Measurements from ENCODE around the gene GDF11. TPM values are rescaled to one million over a fixed set of nuclear protein-coding genes. Genes with fewer than 3 reads are reported as not detected.

Gene GDF11
- total RNA-seq, 1 experiment from 2014 or later: 6.7 TPM

DNA sequence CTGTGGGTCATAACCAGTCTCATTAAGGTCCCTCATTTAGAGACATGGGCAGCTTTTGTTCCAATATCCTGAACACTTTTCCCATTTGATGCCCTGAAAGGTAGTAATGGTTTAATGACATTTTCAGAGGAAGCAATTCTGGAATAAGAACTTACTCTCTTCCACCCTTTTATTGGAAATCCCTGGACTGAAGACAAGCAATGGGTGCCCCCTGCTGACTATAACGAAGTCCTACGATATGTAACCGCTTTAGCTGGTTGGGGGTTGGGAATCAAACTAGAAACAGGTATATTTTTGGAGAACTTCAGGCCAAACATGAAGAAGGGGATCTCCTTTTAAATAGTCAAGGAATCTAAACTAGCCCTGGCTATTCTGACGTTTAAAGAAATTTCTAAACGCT lies 54.1 kb downstream of the GDF11 start:
- no peak overlapping the region for H3K4me3 Mint-ChIP-seq (ENCODE audit: low read depth, unreplicated experiment)
- H3K27me3 Mint-ChIP-seq (ENCODE audit: unreplicated experiment): no peaks in the 10 kb centered on the region
- intact Hi-C loops (cut with micrococcal nuclease; ENCODE audit: unreplicated experiment): loop anchor here (5.0 kb wide), 1 partner anchor 60 kb away; no protein-coding TSS in a partner anchor
- peak; percentile 22 for TF ChIP-seq CTCF (IDR thresholded peaks at IDR 0.05; ENCODE audit: unreplicated experiment)
- peaks cover 49% of the 10 kb centered on the region for H3K36me3 Mint-ChIP-seq (ENCODE audit: insufficient read depth, unreplicated experiment)
- H3K4me1 Mint-ChIP-seq (ENCODE audit: low read depth, unreplicated experiment): peaks cover 10% of the 10 kb centered on the region
- H3K9me3 Mint-ChIP-seq (ENCODE audit: low read depth, unreplicated experiment): no peaks in the 10 kb centered on the region
- BruUV-seq (replicated peaks): no TSS peak
- CTCF ChIA-PET: interaction anchor here (2.1 kb wide), 1 partner anchor 59 kb away, joined by 7 read pairs; no protein-coding TSS in a partner anchor
- no peak overlapping the region for H3K27ac Mint-ChIP-seq (ENCODE audit: unreplicated experiment)
- DNase-seq: no peak

DNA sequence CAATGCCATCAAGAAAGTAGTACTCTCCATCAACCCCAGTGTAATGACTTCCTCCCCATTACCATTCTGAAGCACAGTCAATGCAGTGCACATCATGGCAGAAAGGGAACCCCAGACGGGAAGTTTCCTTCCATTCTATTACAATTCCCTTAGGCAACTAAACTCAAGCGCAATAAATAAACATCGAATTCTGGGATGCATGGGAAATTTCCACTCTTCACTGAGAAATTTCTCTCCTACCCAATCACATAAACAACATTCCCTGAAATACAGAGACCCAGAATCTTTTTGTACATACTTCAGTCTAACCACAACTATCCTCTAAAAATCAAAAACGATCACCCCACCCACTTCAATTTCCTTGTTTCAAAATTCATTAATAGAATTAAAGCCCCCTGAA lies 54.6 kb downstream of the GDF11 start:
- DNase-seq: no peak
- CTCF ChIA-PET: interaction anchor here (2.1 kb wide), 1 partner anchor 59 kb away, joined by 7 read pairs; no protein-coding TSS in a partner anchor
- Mint-ChIP-seq H3K4me3 (ENCODE audit: low read depth, unreplicated experiment) (no peak overlapping the region), H3K9me3 (ENCODE audit: low read depth, unreplicated experiment) (no peaks in the 10 kb centered on the region), H3K36me3 (ENCODE audit: insufficient read depth, unreplicated experiment) (peaks cover 48% of the 10 kb centered on the region), H3K27me3 (ENCODE audit: unreplicated experiment) (no peaks in the 10 kb centered on the region), H3K4me1 (ENCODE audit: low read depth, unreplicated experiment) (peaks cover 10% of the 10 kb centered on the region), H3K27ac (ENCODE audit: unreplicated experiment) (no peak overlapping the region)
- BruUV-seq (replicated peaks): no TSS peak
- no peak for TF ChIP-seq CTCF (IDR thresholded peaks at IDR 0.05; ENCODE audit: unreplicated experiment)
- intact Hi-C loops (cut with micrococcal nuclease; ENCODE audit: unreplicated experiment): loop anchor here (5.0 kb wide), 1 partner anchor 60 kb away; no protein-coding TSS in a partner anchor

Other genes starting within 250 kb of the GDF11 start
- gene OR6C4, start 193.5 kb upstream of the GDF11 start, total RNA-seq (2022): not detected in 2 replicates
- not detected in 2 replicates for gene OR2AP1, start 170.7 kb upstream of the GDF11 start, total RNA-seq (2022)
- not detected in 2 replicates for gene OR10P1, start 106.2 kb upstream of the GDF11 start, total RNA-seq (2022)
- gene ITGA7, start 35.2 kb upstream of the GDF11 start, total RNA-seq (2022): 5.9 and 6.3 TPM in 2 replicates
- 71.0 and 89.4 TPM in 2 replicates for gene BLOC1S1, start 27.1 kb upstream of the GDF11 start, total RNA-seq (2022)
- 11.0 and 11.2 TPM in 2 replicates for gene RDH5, start 22.7 kb upstream of the GDF11 start, total RNA-seq (2022)
- 880 and 991 TPM in 2 replicates for gene CD63, start 14.1 kb upstream of the GDF11 start, total RNA-seq (2022)
- 64.4 and 73.8 TPM in 2 replicates for gene SARNP, start 74.6 kb downstream of the GDF11 start, total RNA-seq (2022)
- gene ORMDL2, start 74.9 kb downstream of the GDF11 start, total RNA-seq (2022): 93.6 and 95.4 TPM in 2 replicates
- gene DNAJC14, start 86.5 kb downstream of the GDF11 start, total RNA-seq (2022): 39.0 and 44.3 TPM in 2 replicates
- gene MMP19, start 99.8 kb downstream of the GDF11 start, total RNA-seq (2022): not detected in 2 replicates
- 33.6 and 35.4 TPM in 2 replicates for gene PYM1, start 184.8 kb downstream of the GDF11 start, total RNA-seq (2022)
- gene DGKA, start 188.0 kb downstream of the GDF11 start, total RNA-seq (2022): 50.3 and 51.2 TPM in 2 replicates
- gene PMEL, start 222.9 kb downstream of the GDF11 start, total RNA-seq (2022): 1.6 and 2.1 TPM in 2 replicates
- 68.9 and 76.4 TPM in 2 replicates for gene CDK2, start 223.7 kb downstream of the GDF11 start, total RNA-seq (2022)
- gene RAB5B, start 231.0 kb downstream of the GDF11 start, total RNA-seq (2022): 84.7 and 91.6 TPM in 2 replicates